Mesenchymal stem cell (in vitro differentiated cells and primary cell): ENCODE results near the gene PRKCA.

Source experiments
- DNase-seq: peaks from one replicate; pipeline ENCODE4 v3.0.0-alpha.2; 2013
- H2AFZ ChIP-seq: one replicate; pipeline ENCODE4 v1.6.1; 2013; ENCODE audit warnings: low read depth, mild to moderate bottlenecking, control low read depth, inconsistent platforms, low read length, moderate library complexity
- H2AK5ac ChIP-seq: 2 replicates; pipeline ENCODE4 v1.6.1; 2013; ENCODE audit warnings: low read length, moderate library complexity, mild to moderate bottlenecking, inconsistent platforms; ENCODE audit not compliant: severe bottlenecking
- H2BK120ac ChIP-seq: one replicate; pipeline ENCODE4 v1.6.1; 2013; ENCODE audit warnings: low read depth, mild to moderate bottlenecking, inconsistent platforms, low read length, moderate library complexity
- H2BK12ac ChIP-seq, 2 experiments: one replicate each; pipeline ENCODE4 v1.6.1; 2013; ENCODE audit warnings: inconsistent platforms in 2 of 2, low read length in 2 of 2, mild to moderate bottlenecking in 2 of 2, moderate library complexity in 2 of 2, control low read depth in 1 of 2
- H2BK15ac ChIP-seq: one replicate; pipeline ENCODE4 v1.6.1; 2013; ENCODE audit warnings: mild to moderate bottlenecking, low read depth, inconsistent platforms; ENCODE audit not compliant: poor library complexity, severe bottlenecking
- H2BK5ac ChIP-seq: 2 replicates; pipeline ENCODE4 v1.6.1; 2013; ENCODE audit warnings: low read depth, mild to moderate bottlenecking, low read length, control low read depth, inconsistent platforms; ENCODE audit not compliant: poor library complexity, severe bottlenecking
- H3K14ac ChIP-seq, 2 experiments: one replicate each; pipeline ENCODE4 v1.6.1; 2013; ENCODE audit warnings: inconsistent platforms in 2 of 2, low read length in 2 of 2, control low read depth in 1 of 2, mild to moderate bottlenecking in 1 of 2, moderate library complexity in 1 of 2
- H3K18ac ChIP-seq, 2 experiments: one replicate each; pipeline ENCODE4 v1.6.1; 2013; ENCODE audit warnings: inconsistent platforms in 2 of 2, low read length in 2 of 2, control low read depth in 1 of 2, low read depth in 1 of 2, mild to moderate bottlenecking in 1 of 2
- H3K23ac ChIP-seq, 2 experiments: one replicate each; pipeline ENCODE4 v1.6.1; 2013; ENCODE audit warnings: inconsistent platforms in 2 of 2, low read length in 2 of 2, mild to moderate bottlenecking in 2 of 2, moderate library complexity in 2 of 2, control low read depth in 1 of 2
- H3K27ac ChIP-seq: 2 replicates; pipeline ENCODE4 v1.5.1; 2013; ENCODE audit warnings: mild to moderate bottlenecking, moderate library complexity, low read length, control low read depth, inconsistent platforms; ENCODE audit not compliant: poor library complexity, severe bottlenecking
- H3K27me3 ChIP-seq, 2 experiments: 2 replicates each; pipeline versions ENCODE4 v1.6.1 to v1.7.0; 2013; ENCODE audit warnings: low read length in 2 of 2, mild to moderate bottlenecking in 2 of 2, moderate library complexity in 2 of 2, control low read depth in 1 of 2, inconsistent platforms in 1 of 2; ENCODE audit not compliant: control insufficient read depth in 1 of 2, insufficient read depth in 1 of 2
- H3K36me3 ChIP-seq, 2 experiments: 2 replicates each; pipeline versions ENCODE4 v1.6.1 to v1.7.0; 2013; ENCODE audit warnings: low read length in 2 of 2, control low read depth in 1 of 2, inconsistent platforms in 1 of 2, low read depth in 1 of 2, mild to moderate bottlenecking in 1 of 2; ENCODE audit not compliant: insufficient read depth in 2 of 2, control insufficient read depth in 1 of 2
- H3K4ac ChIP-seq, 2 experiments: one replicate each; pipeline ENCODE4 v1.6.1; 2013; ENCODE audit warnings: inconsistent platforms in 2 of 2, low read length in 2 of 2, mild to moderate bottlenecking in 2 of 2, moderate library complexity in 2 of 2, control low read depth in 1 of 2, low read depth in 1 of 2
- H3K4me1 ChIP-seq: 2 replicates; pipeline ENCODE4 v1.6.1; 2013; ENCODE audit warnings: low read depth, low read length, control low read depth; ENCODE audit not compliant: control insufficient read depth, insufficient read depth
- H3K4me2 ChIP-seq: 2 replicates; pipeline ENCODE4 v1.6.1; 2013; ENCODE audit warnings: low read length, mild to moderate bottlenecking, inconsistent platforms; ENCODE audit not compliant: poor library complexity, severe bottlenecking
- H3K4me3 ChIP-seq, 2 experiments: 2 replicates each; pipeline versions ENCODE4 v1.5.1 to v1.7.0; 2013; ENCODE audit warnings: low read length in 2 of 2, mild to moderate bottlenecking in 2 of 2, control low read depth in 1 of 2, low read depth in 1 of 2; ENCODE audit not compliant: insufficient read depth in 1 of 2
- H3K79me1 ChIP-seq: replicated peaks from 2 replicates; pipeline ENCODE4 v1.6.1; 2013; ENCODE audit warnings: mild to moderate bottlenecking, control low read depth, low read length, inconsistent platforms; ENCODE audit not compliant: poor library complexity, severe bottlenecking
- H3K9ac ChIP-seq: 2 replicates; pipeline ENCODE4 v1.7.0; 2013; ENCODE audit warnings: mild to moderate bottlenecking, low read length, moderate library complexity
- H3K9me3 ChIP-seq: 2 replicates; pipeline ENCODE4 v1.7.0; 2013; ENCODE audit warnings: mild to moderate bottlenecking, low read length; ENCODE audit not compliant: control insufficient read depth
- H4K8ac ChIP-seq: one replicate; pipeline ENCODE4 v1.6.1; 2013; ENCODE audit warnings: inconsistent platforms, mild to moderate bottlenecking, low read length, moderate library complexity
- H4K91ac ChIP-seq: one replicate; pipeline ENCODE4 v1.6.1; 2013; ENCODE audit warnings: mild to moderate bottlenecking, low read length, inconsistent platforms
- WGBS: methylation state at CpG from one replicate; pipeline ENCODE4 v1.1.7; 2013; ENCODE audit warnings: mixed read lengths; 5-methylcytosine and 5-hydroxymethylcytosine counted together

PRKCA gene

GRCh38 chr17:66691644-66692420 lies 389.4 kb downstream of the PRKCA start:
- no peak overlapping the region for H3K9ac ChIP-seq
- peaks cover 7% of the 10 kb centered on the region for H3K79me1 ChIP-seq
- peaks cover 26 to 73% of the 10 kb centered on the region in 2 experiments for H3K36me3 ChIP-seq
- H2BK120ac ChIP-seq, result no peak overlapping the region
- no peak overlapping the region for H3K27ac ChIP-seq
- WGBS, result 65% methylated on average over 12 of the region's 12 CpGs
- H2BK15ac ChIP-seq, result no peak overlapping the region
- no peak overlapping the region for H2AFZ ChIP-seq
- no peaks in the 10 kb centered on the region for H3K9me3 ChIP-seq
- DNase-seq, result peak; percentile 28
- H3K14ac ChIP-seq, result peak overlapping the region in 1 of 2 experiments; percentile 86
- H3K4me1 ChIP-seq, result peaks cover 9% of the 10 kb centered on the region
- H4K8ac ChIP-seq, result no peak overlapping the region
- H3K23ac ChIP-seq, result no peak overlapping the region
- no peak overlapping the region for H2BK5ac ChIP-seq
- H3K27me3 ChIP-seq, result no peaks in the 10 kb centered on the region
- no peak overlapping the region for H2BK12ac ChIP-seq
- H3K4me2 ChIP-seq, result no peak overlapping the region
- no peak overlapping the region for H4K91ac ChIP-seq
- H3K4ac ChIP-seq, result no peak overlapping the region
- no peak overlapping the region for H3K4me3 ChIP-seq
- H2AK5ac ChIP-seq, result no peak overlapping the region
- H3K18ac ChIP-seq, result peak overlapping the region in 1 of 2 experiments; percentile 4

DNA sequence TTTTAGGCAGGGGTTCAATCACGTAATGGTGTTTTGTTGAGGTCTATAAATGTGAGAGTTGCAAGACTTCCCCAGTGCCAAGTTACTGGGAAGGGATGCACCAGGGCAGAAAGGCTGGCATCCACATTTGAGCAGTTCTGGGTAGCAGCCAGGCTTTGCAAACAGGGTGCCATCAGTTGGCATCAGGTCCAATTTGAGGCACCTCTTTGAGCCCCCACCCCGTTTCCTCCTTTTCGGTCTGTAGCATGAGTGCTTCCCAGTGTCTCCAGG lies 389.9 kb downstream of the PRKCA start:
- peaks cover 6% of the 10 kb centered on the region for H3K79me1 ChIP-seq
- no peak overlapping the region for H3K27ac ChIP-seq
- peaks cover 28 to 73% of the 10 kb centered on the region in 2 experiments for H3K36me3 ChIP-seq
- H3K9ac ChIP-seq, result no peak overlapping the region
- H3K4me2 ChIP-seq, result no peak overlapping the region
- H3K9me3 ChIP-seq, result no peaks in the 10 kb centered on the region
- no peak overlapping the region for H2BK15ac ChIP-seq
- no peaks in the 10 kb centered on the region for H3K27me3 ChIP-seq
- no peak overlapping the region for H2AK5ac ChIP-seq
- H2AFZ ChIP-seq, result no peak overlapping the region
- WGBS, result 99% methylated on average over 3 of the region's 3 CpGs
- no peak overlapping the region for H3K23ac ChIP-seq
- no peak overlapping the region for H4K8ac ChIP-seq
- no peak overlapping the region for H3K4ac ChIP-seq
- H4K91ac ChIP-seq, result no peak overlapping the region
- DNase-seq, result no peak
- H3K18ac ChIP-seq, result no peak overlapping the region
- H2BK12ac ChIP-seq, result no peak overlapping the region
- H3K4me3 ChIP-seq, result no peak overlapping the region
- H3K14ac ChIP-seq, result no peak overlapping the region
- H2BK120ac ChIP-seq, result no peak overlapping the region
- no peak overlapping the region for H2BK5ac ChIP-seq
- H3K4me1 ChIP-seq, result peaks cover 9% of the 10 kb centered on the region

- Histone ChIP-seq H2BK5ac (no peak overlapping the region), H3K18ac (no peak overlapping the region), H3K9me3 (no peaks in the 10 kb centered on the region), H2AFZ (no peak overlapping the region), H2BK120ac (no peak overlapping the region), H2BK12ac (no peak overlapping the region), H4K91ac (no peak overlapping the region), H3K27me3 (no peaks in the 10 kb centered on the region), H2BK15ac (no peak overlapping the region), H3K36me3 (peaks cover 23 to 54% of the 10 kb centered on the region in 2 experiments), H3K14ac (no peak overlapping the region), H3K23ac (no peak overlapping the region), H3K27ac (no peak overlapping the region), H3K4me2 (no peak overlapping the region), H2AK5ac (no peak overlapping the region), H3K9ac (no peak overlapping the region), H3K4me1 (peaks cover 9% of the 10 kb centered on the region), H3K79me1 (peaks cover 6% of the 10 kb centered on the region), H3K4me3 (no peak overlapping the region), H3K4ac (no peak overlapping the region), H4K8ac (no peak overlapping the region)
- no peak for DNase-seq
- WGBS, result 94% methylated on average over 3 of the region's 5 CpGs
These were observed 392.7 kb downstream of the PRKCA start for GRCh38 chr17:66695098-66695497.

- no peak overlapping the region for H3K18ac ChIP-seq
- no peak overlapping the region for H2BK5ac ChIP-seq
- H2BK15ac ChIP-seq, result no peak overlapping the region
- DNase-seq, result no peak
- H3K4ac ChIP-seq, result no peak overlapping the region
- H3K27ac ChIP-seq, result no peak overlapping the region
- H3K14ac ChIP-seq, result no peak overlapping the region
- no peak overlapping the region for H3K4me3 ChIP-seq
- H2AFZ ChIP-seq, result no peak overlapping the region
- peaks cover 1% of the 10 kb centered on the region for H3K79me1 ChIP-seq
- no peak overlapping the region for H2BK12ac ChIP-seq
- H3K36me3 ChIP-seq, result peaks cover 15 to 34% of the 10 kb centered on the region in 2 experiments
- no peak overlapping the region for H2AK5ac ChIP-seq
- H2BK120ac ChIP-seq, result no peak overlapping the region
- no peak overlapping the region for H4K8ac ChIP-seq
- no peak overlapping the region for H3K4me2 ChIP-seq
- no peaks in the 10 kb centered on the region for H3K27me3 ChIP-seq
- H3K4me1 ChIP-seq, result peaks cover 1% of the 10 kb centered on the region
- no peaks in the 10 kb centered on the region for H3K9me3 ChIP-seq
- no peak overlapping the region for H4K91ac ChIP-seq
- no peak overlapping the region for H3K23ac ChIP-seq
- H3K9ac ChIP-seq, result no peak overlapping the region
These were observed 395.9 kb downstream of the PRKCA start for GRCh38 chr17:66698270-66698669.
